GM12878 (cell line): ENCODE measurements around the gene RBM15. TPM values are rescaled to one million over a fixed set of nuclear protein-coding genes. Genes with fewer than 3 reads are reported as not detected.

Experiments
- ATF7 ChIP-seq: fragments of 450-650 bp; IDR thresholded peaks from 2 replicates; pipeline ENCODE4 v1.6.1; 2016; ENCODE audit warnings: low read depth, mild to moderate bottlenecking
- CBFB ChIP-seq: IDR thresholded peaks from 2 replicates; pipeline ENCODE4 v1.6.1; 2016; ENCODE audit warnings: antibody characterized with exemption, low read depth
- CEBPZ ChIP-seq: fragments of 150-350 bp; IDR thresholded peaks from 2 replicates; pipeline ENCODE4 v1.6.1; 2016; ENCODE audit warnings: low read depth, low read length
- CHD2 ChIP-seq: IDR thresholded peaks from 2 replicates; pipeline ENCODE4 v1.6.1; 2011; ENCODE audit warnings: low read depth, low read length, improper control_type of control experiment, borderline replicate concordance
- EGR1 ChIP-seq, 2 experiments: IDR thresholded peaks; 1 replicate in 1 of 2; 2 replicates in 1 of 2; pipeline ENCODE4 v1.6.1; 2011 to 2012; ENCODE audit warnings: low read depth in 2 of 2, low read length in 2 of 2, borderline replicate concordance in 1 of 2, mild to moderate bottlenecking in 1 of 2, moderate library complexity in 1 of 2
- EP300 ChIP-seq, 2 experiments: fragments of 150-350 bp in 1 of 2; IDR thresholded peaks; 2 replicates each; pipeline ENCODE4 v1.6.1; 2011 to 2012; ENCODE audit warnings: low read depth in 2 of 2, low read length in 2 of 2, borderline replicate concordance in 1 of 2, improper control_type of control experiment in 1 of 2, inconsistent platforms in 1 of 2; ENCODE audit not compliant: control insufficient read depth in 1 of 2
- LARP7 ChIP-seq: fragments of 450-650 bp; IDR thresholded peaks from 2 replicates; pipeline ENCODE4 v1.6.1; 2017; ENCODE audit warnings: mild to moderate bottlenecking
- NR2F1 ChIP-seq: fragments of 450-650 bp; conservative IDR thresholded peaks from 2 replicates; pipeline ENCODE4 v1.6.1; 2017; ENCODE audit warnings: mild to moderate bottlenecking
- NRF1 ChIP-seq: conservative IDR thresholded peaks from 2 replicates; pipeline ENCODE4 v1.6.1; 2011; ENCODE audit warnings: mild to moderate bottlenecking, low read depth, low read length, improper control_type of control experiment
- PKNOX1 ChIP-seq: fragments of 450-650 bp; IDR thresholded peaks from 2 replicates; pipeline ENCODE4 v1.6.1; 2016; ENCODE audit warnings: mild to moderate bottlenecking
- POU2F2 ChIP-seq: IDR thresholded peaks from 3 replicates; pipeline ENCODE4 v1.6.1; 2011; ENCODE audit warnings: low read depth, mild to moderate bottlenecking, low read length, borderline replicate concordance
- RCOR1 ChIP-seq: conservative IDR thresholded peaks from 2 replicates; pipeline ENCODE4 v1.6.1; 2012; ENCODE audit warnings: low read depth, low read length, improper control_type of control experiment
- RUNX3 ChIP-seq: IDR thresholded peaks from 2 replicates; pipeline ENCODE4 v1.6.1; 2012; ENCODE audit warnings: low read length, inconsistent platforms
- SIN3A ChIP-seq: IDR thresholded peaks from 2 replicates; pipeline ENCODE4 v1.6.1; 2012; ENCODE audit warnings: low read depth, low read length, improper control_type of control experiment
- TARDBP ChIP-seq: IDR thresholded peaks from 2 replicates; pipeline ENCODE4 v1.6.1; 2016; ENCODE audit warnings: borderline replicate concordance
- USF1 ChIP-seq: IDR thresholded peaks from 2 replicates; pipeline ENCODE4 v1.6.1; 2011; ENCODE audit warnings: borderline replicate concordance, low read depth, mild to moderate bottlenecking, moderate library complexity, mixed read lengths, low read length; ENCODE audit not compliant: insufficient read depth; ENCODE audit errors: extremely low read length
- WRNIP1 ChIP-seq: IDR thresholded peaks from 2 replicates; pipeline ENCODE4 v1.6.1; 2011; ENCODE audit warnings: low read depth, low read length, improper control_type of control experiment, borderline replicate concordance
- YY1 ChIP-seq: IDR thresholded peaks from 2 replicates; pipeline ENCODE4 v1.6.1; 2011; ENCODE audit warnings: low read depth, mild to moderate bottlenecking, low read length
- ZBED1 ChIP-seq: IDR thresholded peaks from 2 replicates; pipeline ENCODE4 v1.6.1; 2016; ENCODE audit warnings: borderline replicate concordance
- ZBTB11 ChIP-seq: fragments of 450-650 bp; formaldehyde crosslinking; IDR thresholded peaks from 2 replicates; pipeline ENCODE4 v1.5.0; 2022; ENCODE audit warnings: mild to moderate bottlenecking, missing genetic modification characterization
- ZNF217 ChIP-seq: fragments of 450-650 bp; IDR thresholded peaks from 2 replicates; pipeline ENCODE4 v1.6.1; 2017; ENCODE audit warnings: antibody characterized with exemption, mild to moderate bottlenecking
- polyA plus RNA-seq, 11 experiments: library from polyadenylated mRNA; depleted of rRNA in 4 of 11; unstranded in 6 of 11; stranded (reverse) in 5 of 11; fragments of >200 nt; fragmentation: Nextera tagmentation in 4 of 11; fragmentation: Illumina TruSeq in 1 of 11; extraction: Ambion mirVana in 4 of 11; extraction: Trizol in 1 of 11; gene quantifications; 1 replicate in 1 of 11; 2 replicates in 10 of 11; pipeline versions ENCODE4 v1.2.1 to v1.2.3, GENCODE V29; 2011 to 2016; ENCODE audit warnings: inconsistent platforms in 2 of 11, missing spikeins in 2 of 11, low read depth in 1 of 11
- total RNA-seq, 4 experiments: library from RNA; depleted of rRNA in 3 of 4; stranded (reverse); fragments of >200 nt in 3 of 4; fragmentation: Illumina TruSeq in 1 of 4; extraction: Trizol in 1 of 4; gene quantifications; 2 replicates each; pipeline versions ENCODE4 v1.2.1 to v1.2.3, GENCODE V29; 2013 to 2021

RBM15 gene
- total and polyA plus RNA-seq, 10 of the 15 experiments (the other 5 are each of a cell fraction or from before 2014, with no cell fraction given) = 3.1 to 63.2 (median 26.7) TPM

GRCh38 chr1:110384581-110385321 lies 45.6 kb downstream of the RBM15 start (continued):
- TF ChIP-seq CEBPZ (no peak), EGR1 (IDR thresholded peaks at IDR 0.05; ENCODE audit: borderline replicate concordance in 1 of 2, low read depth in 2 of 2, low read length in 2 of 2) (no peak), WRNIP1 (no peak), LARP7 (no peak), RCOR1 (0 out of 2 replicates have a peak, but pooled peaks have one; percentile 74), ZBED1 (no peak), USF1 (no peak), SIN3A (no peak), TARDBP (no peak), RUNX3 (peak; percentile 84), PKNOX1 (no peak), NRF1 (no peak), ZNF217 (peak; percentile 53; the same call in 1 of the 2 replicates), POU2F2 (peak; percentile 15; the same call in 1 of the 3 replicates), YY1 (no peak), NR2F1 (peak; percentile 26), CBFB (0 out of 2 replicates have a peak, but pooled peaks have one; percentile 49), CHD2 (no peak), EP300 (IDR thresholded peaks at IDR 0.05; ENCODE audit: borderline replicate concordance in 1 of 2, control insufficient read depth in 1 of 2, low read depth in 2 of 2, low read length in 2 of 2) (peak in 1 of 2 experiments; percentile 15; a peak in 1 of 4 replicates), ATF7 (no peak), ZBTB11 (CRISPR knock-in tag) (no peak)
